Spleen (tissue), 11 donors: Measurements from ENCODE around the gene CYFIP2. TPM values are rescaled to one million over a fixed set of nuclear protein-coding genes. Genes with fewer than 3 reads are reported as not detected.
A peak's percentile ranks its signal among the peaks of the same experiment; 100 is the strongest.

Experiments
- DNase-seq: peaks from one replicate; pipeline ENCODE4 v3.0.0-alpha.2; 2020
- H3K27ac ChIP-seq, 8 donors: fragments of 200-600 bp; sonication (generic) in 7 of 8; 1 replicate in 4 of 8; 2 replicates in 4 of 8; pipeline versions ENCODE4 v1.5.0 to v1.8.0; 2016 to 2021; ENCODE audit warnings: inconsistent platforms in 4 of 8, mild to moderate bottlenecking in 4 of 8, moderate library complexity in 1 of 8
- H3K27me3 ChIP-seq, 7 donors: fragments of 200-600 bp; sonication (generic) in 6 of 7; replicated peaks in 1 of 7; 1 replicate in 4 of 7; 2 replicates in 3 of 7; pipeline versions ENCODE4 v1.5.0 to v1.8.0; 2016 to 2021; ENCODE audit warnings: inconsistent platforms in 3 of 7, mild to moderate bottlenecking in 1 of 7
- H3K36me3 ChIP-seq, 6 donors: fragments of 200-600 bp; sonication (generic) in 5 of 6; 1 replicate in 4 of 6; 2 replicates in 2 of 6; pipeline versions ENCODE4 v1.5.0 to v1.8.0; 2016 to 2021; ENCODE audit warnings: inconsistent platforms in 2 of 6
- H3K4me1 ChIP-seq, 6 donors: fragments of 200-600 bp; sonication (generic) in 5 of 6; 1 replicate in 3 of 6; 2 replicates in 3 of 6; pipeline versions ENCODE4 v1.5.0 to v1.8.0; 2016 to 2021; ENCODE audit warnings: inconsistent platforms in 3 of 6
- H3K4me3 ChIP-seq, 8 donors: fragments of 200-600 bp; sonication (generic) in 7 of 8; 1 replicate in 4 of 8; 2 replicates in 4 of 8; pipeline versions ENCODE4 v1.5.0 to v1.8.0; 2016 to 2021; ENCODE audit warnings: inconsistent platforms in 4 of 8, mild to moderate bottlenecking in 4 of 8, moderate library complexity in 2 of 8
- H3K9me3 ChIP-seq, 8 donors: fragments of 200-600 bp; sonication (generic) in 7 of 8; 1 replicate in 4 of 8; 2 replicates in 4 of 8; pipeline versions ENCODE4 v1.5.0 to v1.8.0; 2016 to 2021; ENCODE audit warnings: inconsistent platforms in 4 of 8
- CTCF ChIP-seq, 11 experiments: fragments of 200-600 bp in 7 of 11; fragments of 450-650 bp in 4 of 11; sonication (generic) in 4 of 11; IDR thresholded peaks in 8 of 11; conservative IDR thresholded peaks in 3 of 11; 1 replicate in 7 of 11; 2 replicates in 4 of 11; pipeline versions ENCODE4 v1.4.0 to v1.8.0; 2016 to 2021; ENCODE audit warnings: antibody characterized with exemption in 11 of 11, inconsistent platforms in 4 of 11, mild to moderate bottlenecking in 1 of 11
- POLR2A ChIP-seq, 3 donors: fragments of 450-650 bp; IDR thresholded peaks; one replicate each; pipeline ENCODE4 v1.5.1; 2017; ENCODE audit warnings: antibody characterized with exemption in 3 of 3, mild to moderate bottlenecking in 1 of 3
- POLR2AphosphoS5 ChIP-seq, 3 donors: sonication (generic); formaldehyde crosslinking; IDR thresholded peaks; one replicate each; pipeline ENCODE4 v1.5.1; 2017; ENCODE audit warnings: antibody characterized with exemption in 3 of 3
- WGBS, 5 donors: extraction: QIAGEN DNeasy Blood & Tissue Kit in 3 of 5; methylation state at CpG; one replicate each; pipeline versions ENCODE4 v1.1.5 to v1.1.7; 2013 to 2018; 5-methylcytosine and 5-hydroxymethylcytosine counted together
- intact Hi-C: fragments of 100-400 bp; cut with DNase I; formaldehyde crosslinking; loops from one replicate; pipeline ENCODE4 v1.15.0; 2023; ENCODE audit warnings: low total_unique reads
- polyA plus RNA-seq, 3 donors: library from polyadenylated mRNA; stranded (reverse); fragments of 200-250 nt; gene quantifications; one replicate each; pipeline ENCODE4 v1.2.1, GENCODE V29; 2013
- total RNA-seq, 7 donors: library from RNA; depleted of rRNA in 3 of 7; stranded (reverse); fragments of >200 nt in 3 of 7; fragmentation: NEBNext Ultra II Directional in 4 of 7; extraction: Animal tissue kit (Norgen Biotek cat#: 25700) in 4 of 7; gene quantifications; one replicate each; pipeline versions ENCODE4 v1.1.0 to v1.2.1, GENCODE V29; 2016 to 2021
- donor health status: healthy with polysubstance abuse.
- donor health status: DM: no; HTN: no; CAD: no; lungs with moderate emphysema.
- donor health status: DM: no; HTN: no; CAD: no.
- donor health status: Bipolar disorder and iron deficiency.
- donor health status: healthy.
- donor health status: DM: no; HTN: no; CAD: no.
- donor health status: DM: yes; HTN: yes; CAD: no.

The CYFIP2 gene
- total and polyA plus RNA-seq, 10 donors: 74.8 to 232 (median 159) TPM

GRCh38 chr5:157339409-157339808 lies 73.5 kb downstream of the CYFIP2 start:
- peaks cover 0 to 100% (median 71%) of the 10 kb centered on the region in 6 donors for H3K36me3 ChIP-seq

DNA sequence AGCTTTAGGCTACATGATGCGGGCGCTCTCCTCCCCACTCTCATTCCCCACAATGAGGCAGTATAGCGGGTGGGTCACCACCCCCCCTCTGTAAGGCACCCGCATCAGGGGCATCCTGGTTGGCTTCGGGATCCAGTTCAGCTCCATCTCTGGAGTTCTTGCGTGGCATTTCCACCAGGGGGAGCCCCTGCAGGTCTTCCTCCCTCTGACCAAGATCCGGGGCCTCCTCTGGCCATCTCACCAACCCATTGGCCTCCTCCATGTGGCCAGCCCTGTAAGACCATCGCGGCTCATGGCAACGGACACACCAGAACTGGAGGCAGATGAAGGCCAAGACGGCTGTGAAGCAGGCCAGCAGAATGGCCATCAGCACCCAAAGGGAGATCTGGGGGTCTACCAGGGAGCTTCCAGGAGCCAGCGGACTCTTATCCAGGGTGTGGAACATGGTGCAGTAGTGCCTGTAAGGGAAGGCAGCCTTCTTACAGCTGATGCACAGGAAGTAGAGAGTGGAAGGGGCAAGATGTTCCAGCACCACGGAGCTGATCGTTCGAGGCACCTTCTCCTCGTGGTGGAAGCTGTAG lies 77.0 kb downstream of the CYFIP2 start:
- no peak overlapping the region for H3K4me3 ChIP-seq
- TF ChIP-seq POLR2AphosphoS5 (IDR thresholded peaks at IDR 0.05) (peak in 1 of 3 donors; percentile 34), POLR2A (IDR thresholded peaks at IDR 0.05) (no peak), CTCF (IDR thresholded peaks at IDR 0.05 in 8 of 11, conservative IDR thresholded peaks at IDR 0.05 in 3 of 11) (peak in 8 of 11 experiments; percentile 18 to 65 (median 56))
- no peaks in the 10 kb centered on the region for H3K9me3 ChIP-seq
- H3K4me1 ChIP-seq: no peaks in the 10 kb centered on the region
- no peak for DNase-seq
- H3K36me3 ChIP-seq: peaks cover 0 to 100% (median 62%) of the 10 kb centered on the region in 6 donors
- H3K27ac ChIP-seq: no peak overlapping the region
- WGBS, 5 donors: 84 to 90% (median 86%) methylated on average over 15 to 16 of the region's 16 CpGs
- intact Hi-C loops: loop anchor here (10.0 kb wide), 2 partner anchors 132 to 372 kb away; no protein-coding TSS in a partner anchor
- H3K27me3 ChIP-seq: no peaks in the 10 kb centered on the region

More at GRCh38 chr5:157339409-157339808, 73.5 kb downstream of the CYFIP2 start:
- H3K27me3 ChIP-seq: no peaks in the 10 kb centered on the region
- H3K27ac ChIP-seq: no peak overlapping the region
- TF ChIP-seq POLR2A (IDR thresholded peaks at IDR 0.05) (no peak), CTCF (IDR thresholded peaks at IDR 0.05 in 8 of 11, conservative IDR thresholded peaks at IDR 0.05 in 3 of 11) (no peak), POLR2AphosphoS5 (IDR thresholded peaks at IDR 0.05) (no peak)
- intact Hi-C loops: no loop called here
- WGBS, 5 donors: 71 to 93% (median 85%) methylated on average over 1 of the region's 1 CpG
- H3K9me3 ChIP-seq: no peaks in the 10 kb centered on the region
- H3K4me1 ChIP-seq: no peaks in the 10 kb centered on the region
- DNase-seq: no peak
- H3K4me3 ChIP-seq: no peak overlapping the region

DNA sequence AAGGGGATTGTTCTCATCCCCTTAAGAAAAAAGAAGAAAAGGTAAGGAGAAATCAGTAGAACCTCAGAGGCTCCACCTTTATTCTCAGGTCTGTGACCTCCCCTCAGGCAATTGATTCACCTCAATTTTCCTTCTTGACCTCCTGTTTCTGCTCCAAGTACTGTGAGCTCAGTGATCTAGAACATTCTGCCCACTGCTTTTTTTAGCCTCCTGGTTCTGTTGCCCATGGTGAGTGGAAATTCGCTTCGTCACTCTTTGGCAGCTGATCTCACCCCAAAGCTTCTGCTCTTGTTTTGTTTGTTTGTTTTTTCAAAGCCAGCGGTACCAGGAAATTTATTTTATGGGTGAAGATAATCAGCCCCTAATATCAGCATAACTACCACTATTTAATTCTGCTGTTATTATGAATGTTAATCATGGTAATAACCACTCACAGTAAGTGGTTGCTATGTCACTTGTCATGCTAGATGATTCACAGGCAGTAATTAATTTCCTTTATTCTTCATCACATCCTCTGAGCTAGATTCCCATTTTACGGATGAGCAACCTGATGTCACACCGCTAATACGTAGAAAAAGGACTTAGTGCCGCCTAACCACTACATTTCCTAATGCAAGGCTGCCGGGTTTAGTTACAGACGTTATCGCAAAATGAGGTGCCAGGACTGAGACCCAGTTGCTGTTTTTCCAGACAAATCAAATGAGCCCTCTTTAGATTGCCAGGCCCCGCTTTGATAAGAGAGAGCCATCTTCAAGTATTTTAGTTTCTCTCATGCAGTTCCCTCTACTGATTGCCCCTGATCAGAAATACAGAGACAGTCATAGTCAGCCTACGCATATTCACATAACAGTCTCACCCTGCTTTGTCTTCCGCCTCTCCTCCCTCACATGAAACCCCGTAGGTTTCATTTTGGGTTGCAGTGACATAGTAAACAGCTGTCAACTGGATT lies 78.2 kb downstream of the CYFIP2 start:
- intact Hi-C loops: loop anchor here (10.0 kb wide), 2 partner anchors 131 to 371 kb away; no protein-coding TSS in a partner anchor
- DNase-seq: no peak
- H3K27me3 ChIP-seq: no peaks in the 10 kb centered on the region
- TF ChIP-seq POLR2A (IDR thresholded peaks at IDR 0.05) (no peak), POLR2AphosphoS5 (IDR thresholded peaks at IDR 0.05) (no peak), CTCF (IDR thresholded peaks at IDR 0.05 in 8 of 11, conservative IDR thresholded peaks at IDR 0.05 in 3 of 11) (no peak)
- no peaks in the 10 kb centered on the region for H3K9me3 ChIP-seq
- no peaks in the 10 kb centered on the region for H3K4me1 ChIP-seq
- H3K4me3 ChIP-seq: no peak overlapping the region
- H3K36me3 ChIP-seq: peaks cover 0 to 100% (median 60%) of the 10 kb centered on the region in 6 donors
- WGBS, 5 donors: 73 to 93% (median 86%) methylated on average over 14 of the region's 14 CpGs
- peak overlapping the region in 2 of 8 donors; percentile 8 to 21 for H3K27ac ChIP-seq
